ENCODE measurements around the gene ZNF785.
"Not testable (repeated sequence)": the region's sequence is repeated elsewhere in the genome, so short reads cannot be mapped to it uniquely, and the experiment has no call there.

GRCh38 chr16:30540916-30541464, 44.5 kb downstream of the ZNF785 start:
- not testable (repeated sequence) for TF ChIP-seq CTCF (conservative IDR thresholded peaks at IDR 0.05 in 1 of 2, IDR thresholded peaks at IDR 0.05 in 1 of 2; ENCODE audit: extremely low read depth in 1 of 2, insufficient read depth in 1 of 2, low read depth in 1 of 2, low read length in 2 of 2); EZH2 (IDR thresholded peaks at IDR 0.05; ENCODE audit: borderline replicate concordance, low read length)
